SJCRH30 (cell line): ENCODE results near the gene NUFIP2. TPM values are rescaled to one million over a fixed set of nuclear protein-coding genes. Genes with fewer than 3 reads are reported as not detected.
"Not testable (repeated sequence)": the region's sequence is repeated elsewhere in the genome, so short reads cannot be mapped to it uniquely, and the experiment has no call there.

Experiments
- DNase-seq, 2 experiments: peaks; one replicate each; pipeline ENCODE4 v3.0.0-alpha.2; 2015 to 2020
- H3K27ac ChIP-seq: fragments of 250-450 bp; sonication (Bioruptor Pico); 2 replicates; pipeline ENCODE4 v1.5.1; 2020; ENCODE audit warnings: mild to moderate bottlenecking, moderate library complexity
- H3K27me3 ChIP-seq: fragments of 250-450 bp; sonication (Bioruptor Pico); 2 replicates; pipeline ENCODE4 v1.5.1; 2020; ENCODE audit warnings: mild to moderate bottlenecking, moderate library complexity
- H3K36me3 ChIP-seq: fragments of 250-450 bp; sonication (Bioruptor Pico); 2 replicates; pipeline ENCODE4 v1.5.1; 2020; ENCODE audit warnings: mild to moderate bottlenecking, moderate library complexity
- H3K4me1 ChIP-seq: fragments of 250-450 bp; sonication (Bioruptor Pico); 2 replicates; pipeline ENCODE4 v1.5.1; 2020; ENCODE audit warnings: mild to moderate bottlenecking, moderate library complexity
- H3K4me3 ChIP-seq: fragments of 250-450 bp; sonication (Bioruptor Pico); 2 replicates; pipeline ENCODE4 v1.5.1; 2020; ENCODE audit warnings: mild to moderate bottlenecking, moderate library complexity
- H3K9me3 ChIP-seq: fragments of 250-450 bp; sonication (Bioruptor Pico); replicated peaks from 2 replicates; pipeline ENCODE4 v1.5.1; 2020; ENCODE audit warnings: mild to moderate bottlenecking, moderate library complexity
- total RNA-seq: library from RNA; depleted of rRNA; stranded (reverse); fragments of >200 nt; shearing (Covaris generic); gene quantifications from 2 replicates; pipeline ENCODE4 v1.2.3, GENCODE V29; 2014

The NUFIP2 gene
- total RNA-seq, 1 experiment from 2014 or later = 68.0 TPM

GRCh38 chr17:29237476-29238132 lies 56.3 kb downstream of the NUFIP2 start:
- no peaks in the 10 kb centered on the region for H3K4me1 ChIP-seq
- H3K4me3 ChIP-seq = no peak overlapping the region
- DNase-seq = no peak
- H3K36me3 ChIP-seq = no peaks in the 10 kb centered on the region
- no peaks in the 10 kb centered on the region for H3K9me3 ChIP-seq
- no peaks in the 10 kb centered on the region for H3K27me3 ChIP-seq
- no peak overlapping the region for H3K27ac ChIP-seq

- Histone ChIP-seq H3K36me3 (no peaks in the 10 kb centered on the region), H3K4me1 (no peaks in the 10 kb centered on the region), H3K4me3 (no peak overlapping the region), H3K9me3 (no peaks in the 10 kb centered on the region), H3K27me3 (no peaks in the 10 kb centered on the region), H3K27ac (no peak overlapping the region)
- DNase-seq = no peak
These were observed 58.0 kb downstream of the NUFIP2 start for GRCh38 chr17:29235904-29236303.

GRCh38 chr17:29234972-29235371 lies 59.0 kb downstream of the NUFIP2 start:
- H3K9me3 ChIP-seq, H3K4me1 ChIP-seq, H3K27me3 ChIP-seq: not testable (repeated sequence)

GRCh38 chr17:29233301-29233700 lies 60.6 kb downstream of the NUFIP2 start:
- Histone ChIP-seq H3K4me3 (no peak overlapping the region), H3K9me3 (no peaks in the 10 kb centered on the region; the same call in 1 of the 2 replicates), H3K27me3 (no peaks in the 10 kb centered on the region), H3K4me1 (no peaks in the 10 kb centered on the region), H3K27ac (no peak overlapping the region), H3K36me3 (no peaks in the 10 kb centered on the region)
- no peak for DNase-seq

More at GRCh38 chr17:29234972-29235371, 59.0 kb downstream of the NUFIP2 start:
- H3K36me3 ChIP-seq, DNase-seq, H3K27ac ChIP-seq, H3K4me3 ChIP-seq: not testable (repeated sequence)

- Histone ChIP-seq H3K27ac (no peak overlapping the region), H3K4me1 (no peaks in the 10 kb centered on the region), H3K4me3 (no peak overlapping the region), H3K36me3 (no peaks in the 10 kb centered on the region), H3K27me3 (no peaks in the 10 kb centered on the region), H3K9me3 (no peaks in the 10 kb centered on the region; the same call in 1 of the 2 replicates)
- DNase-seq = no peak
These were observed 68.6 kb downstream of the NUFIP2 start for GRCh38 chr17:29225396-29225795.

- H3K4me3 ChIP-seq, H3K36me3 ChIP-seq, H3K9me3 ChIP-seq, H3K27ac ChIP-seq, DNase-seq, H3K27me3 ChIP-seq: not testable (repeated sequence)
- peaks cover 11% of the 10 kb centered on the region for H3K4me1 ChIP-seq
These were observed 72.6 kb downstream of the NUFIP2 start for GRCh38 chr17:29221338-29221737.

- Histone ChIP-seq H3K36me3 (no peaks in the 10 kb centered on the region), H3K4me1 (peaks cover 11% of the 10 kb centered on the region), H3K27ac (no peak overlapping the region), H3K9me3 (no peaks in the 10 kb centered on the region), H3K4me3 (no peak overlapping the region), H3K27me3 (no peaks in the 10 kb centered on the region)
- DNase-seq = peak; percentile 93 to 98
These were observed 74.4 kb downstream of the NUFIP2 start for GRCh38 chr17:29219378-29220047.

- H3K9me3 ChIP-seq = no peaks in the 10 kb centered on the region
- no peaks in the 10 kb centered on the region for H3K27me3 ChIP-seq
- peaks cover 14% of the 10 kb centered on the region for H3K4me1 ChIP-seq
- no peak overlapping the region for H3K27ac ChIP-seq
- DNase-seq = no peak
- H3K4me3 ChIP-seq = no peak overlapping the region
- H3K36me3 ChIP-seq = no peaks in the 10 kb centered on the region
These were observed 77.1 kb downstream of the NUFIP2 start for GRCh38 chr17:29216856-29217255.

GRCh38 chr17:29216181-29216580 lies 77.8 kb downstream of the NUFIP2 start:
- Histone ChIP-seq H3K36me3 (no peaks in the 10 kb centered on the region), H3K9me3 (no peaks in the 10 kb centered on the region), H3K27ac (no peak overlapping the region), H3K4me3 (no peak overlapping the region), H3K4me1 (peaks cover 14% of the 10 kb centered on the region), H3K27me3 (no peaks in the 10 kb centered on the region)
- no peak for DNase-seq

- Histone ChIP-seq H3K27me3 (no peaks in the 10 kb centered on the region), H3K4me3 (no peak overlapping the region), H3K9me3 (no peaks in the 10 kb centered on the region), H3K36me3 (no peaks in the 10 kb centered on the region), H3K27ac (no peak overlapping the region), H3K4me1 (peaks cover 14% of the 10 kb centered on the region)
- no peak for DNase-seq
These were observed 78.2 kb downstream of the NUFIP2 start for GRCh38 chr17:29215717-29216116.

GRCh38 chr17:29215174-29215573 lies 78.8 kb downstream of the NUFIP2 start:
- Histone ChIP-seq H3K27ac (no peak overlapping the region), H3K4me1 (peaks cover 14% of the 10 kb centered on the region), H3K36me3 (no peaks in the 10 kb centered on the region), H3K9me3 (no peaks in the 10 kb centered on the region), H3K4me3 (no peak overlapping the region), H3K27me3 (no peaks in the 10 kb centered on the region)
- DNase-seq = no peak

GRCh38 chr17:29214215-29215146 lies 79.5 kb downstream of the NUFIP2 start:
- no peaks in the 10 kb centered on the region for H3K9me3 ChIP-seq
- no peaks in the 10 kb centered on the region for H3K36me3 ChIP-seq
- no peak overlapping the region for H3K4me3 ChIP-seq
- no peaks in the 10 kb centered on the region for H3K27me3 ChIP-seq
- H3K27ac ChIP-seq = no peak overlapping the region
- H3K4me1 ChIP-seq = peaks cover 7% of the 10 kb centered on the region
- no peak for DNase-seq

GRCh38 chr17:29212681-29213121 lies 81.2 kb downstream of the NUFIP2 start:
- Histone ChIP-seq H3K27ac (no peak overlapping the region), H3K4me3 (no peak overlapping the region)

GRCh38 chr17:29212094-29212631 lies 81.8 kb downstream of the NUFIP2 start:
- no peaks in the 10 kb centered on the region for H3K27me3 ChIP-seq
- peaks cover 3% of the 10 kb centered on the region; the same call in 1 of the 2 replicates for H3K4me1 ChIP-seq
- DNase-seq = no peak
- H3K36me3 ChIP-seq = no peaks in the 10 kb centered on the region
- H3K9me3 ChIP-seq = no peaks in the 10 kb centered on the region
- H3K27ac ChIP-seq = no peak overlapping the region
- no peak overlapping the region for H3K4me3 ChIP-seq

More at GRCh38 chr17:29212681-29213121, 81.2 kb downstream of the NUFIP2 start:
- Histone ChIP-seq H3K9me3 (no peaks in the 10 kb centered on the region), H3K27me3 (no peaks in the 10 kb centered on the region), H3K4me1 (peaks cover 3% of the 10 kb centered on the region; the same call in 1 of the 2 replicates), H3K36me3 (no peaks in the 10 kb centered on the region)
- peak in 1 of 2 experiments; percentile 41 for DNase-seq
